HG02571 (cell line): ENCODE results near the gene MICAL2.
A peak's percentile ranks its signal among the peaks of the same experiment; 100 is the strongest.

Experiments
- ATAC-seq: cut with Tn5 transposase; IDR thresholded peaks from one replicate; pipeline ENCODE4 v1.9.1; 2021; ENCODE audit warnings: mild to moderate bottlenecking, moderate library complexity; ENCODE audit not compliant: unreplicated experiment

Gene MICAL2

DNA sequence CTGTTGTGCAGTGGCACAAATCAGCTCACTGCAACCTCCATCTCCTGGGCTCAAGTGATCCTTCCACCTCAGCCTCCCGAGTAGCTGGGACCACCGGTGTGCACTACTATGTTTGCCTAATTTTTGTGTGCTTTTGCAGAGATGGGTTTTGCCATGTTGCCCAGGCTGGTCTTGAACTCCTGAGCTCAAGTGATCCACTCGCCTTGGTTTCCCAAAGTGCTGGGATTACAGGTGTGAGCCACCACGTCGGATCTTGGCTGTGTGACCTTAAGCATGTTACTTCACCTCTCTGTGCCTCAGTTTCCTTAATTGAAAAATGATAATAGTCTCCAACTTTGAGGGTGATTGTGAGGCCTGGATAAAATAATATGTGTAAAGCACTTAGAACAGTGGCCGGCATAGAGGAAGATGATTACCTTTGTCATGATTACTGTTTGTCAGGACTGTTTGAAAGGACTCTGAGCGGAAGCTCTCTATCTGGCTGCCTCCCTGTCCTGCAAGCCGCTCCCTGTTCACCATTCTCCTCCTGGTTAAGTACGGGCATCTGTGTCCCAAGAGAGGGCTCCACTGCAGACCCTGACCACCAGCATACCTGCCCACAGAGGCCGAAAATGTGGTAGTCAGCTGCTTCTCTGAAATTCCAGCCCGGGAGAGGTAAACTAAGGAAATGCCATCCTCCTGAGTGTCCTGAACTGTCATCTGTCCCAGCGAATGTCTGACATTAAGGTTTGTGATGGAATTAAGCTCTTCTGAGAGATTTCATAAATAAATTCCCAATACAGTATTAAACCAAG is 73.6 kb downstream of the MICAL2 start:
- ATAC-seq: no peak

- ATAC-seq: no peak
These were observed 74.3 kb downstream of the MICAL2 start for GRCh38 chr11:12184699-12185098.

- ATAC-seq: no peak
These were observed 74.8 kb downstream of the MICAL2 start for GRCh38 chr11:12185106-12185690.

DNA sequence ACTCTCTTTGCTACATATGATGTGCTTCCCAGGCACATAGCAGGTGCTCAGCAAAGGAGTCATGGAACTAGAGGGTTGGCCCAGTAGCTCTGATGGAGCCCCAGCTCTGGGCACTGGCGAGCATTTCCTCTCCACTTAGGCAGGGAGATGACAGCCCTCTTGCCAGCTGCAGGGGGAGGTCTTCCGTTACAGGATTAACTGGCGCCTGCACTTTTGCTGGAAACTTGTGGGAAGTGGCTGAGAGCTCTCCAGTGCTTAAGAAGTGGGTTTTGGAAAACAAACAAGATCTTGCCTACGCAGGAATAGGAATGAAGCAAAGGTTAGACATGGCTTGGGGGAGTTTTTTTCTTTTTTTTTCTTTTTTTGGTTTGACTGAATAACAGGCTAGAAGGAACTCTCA is 75.5 kb downstream of the MICAL2 start:
- ATAC-seq: no peak

DNA sequence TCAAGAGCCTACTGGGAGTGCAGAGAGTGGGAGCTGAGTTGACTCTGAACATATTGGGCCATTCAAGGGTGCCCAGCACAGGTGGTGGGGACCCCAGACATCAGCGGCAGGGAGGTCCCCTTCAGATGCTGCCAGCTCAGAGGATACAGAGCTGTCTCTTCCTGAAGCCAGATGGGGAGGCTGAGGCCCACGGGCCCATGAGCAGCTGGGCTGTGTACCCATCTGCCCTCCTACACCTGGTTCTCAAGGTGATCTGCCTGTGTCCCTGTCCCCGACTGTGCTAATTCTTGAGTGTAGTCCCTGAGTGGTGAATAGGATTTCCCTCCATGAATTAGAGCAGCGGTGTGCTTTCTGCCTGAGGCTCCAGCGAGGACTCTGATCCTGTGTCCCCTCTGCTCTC is 76.3 kb downstream of the MICAL2 start:
- no peak for ATAC-seq

DNA sequence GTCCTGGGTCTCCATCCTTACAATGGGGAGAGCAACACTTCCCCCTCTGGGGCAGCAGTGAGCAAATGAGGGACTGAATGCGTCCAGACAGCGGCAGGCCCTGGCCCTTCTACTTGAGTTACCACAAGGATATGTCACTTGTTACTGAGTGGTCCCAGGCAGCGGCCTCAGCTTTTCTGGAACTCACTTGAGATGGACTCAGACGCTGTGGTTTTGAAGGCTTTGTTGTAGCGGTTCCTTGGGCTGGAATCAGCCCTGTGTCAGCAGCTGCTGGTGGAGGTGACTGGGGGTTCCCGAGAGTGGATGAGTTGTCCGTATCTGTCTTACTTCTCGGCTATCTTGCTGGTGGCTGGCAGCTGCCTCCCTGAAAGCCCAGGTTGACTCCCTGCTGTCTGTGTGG is 77.0 kb downstream of the MICAL2 start:
- no peak for ATAC-seq

DNA sequence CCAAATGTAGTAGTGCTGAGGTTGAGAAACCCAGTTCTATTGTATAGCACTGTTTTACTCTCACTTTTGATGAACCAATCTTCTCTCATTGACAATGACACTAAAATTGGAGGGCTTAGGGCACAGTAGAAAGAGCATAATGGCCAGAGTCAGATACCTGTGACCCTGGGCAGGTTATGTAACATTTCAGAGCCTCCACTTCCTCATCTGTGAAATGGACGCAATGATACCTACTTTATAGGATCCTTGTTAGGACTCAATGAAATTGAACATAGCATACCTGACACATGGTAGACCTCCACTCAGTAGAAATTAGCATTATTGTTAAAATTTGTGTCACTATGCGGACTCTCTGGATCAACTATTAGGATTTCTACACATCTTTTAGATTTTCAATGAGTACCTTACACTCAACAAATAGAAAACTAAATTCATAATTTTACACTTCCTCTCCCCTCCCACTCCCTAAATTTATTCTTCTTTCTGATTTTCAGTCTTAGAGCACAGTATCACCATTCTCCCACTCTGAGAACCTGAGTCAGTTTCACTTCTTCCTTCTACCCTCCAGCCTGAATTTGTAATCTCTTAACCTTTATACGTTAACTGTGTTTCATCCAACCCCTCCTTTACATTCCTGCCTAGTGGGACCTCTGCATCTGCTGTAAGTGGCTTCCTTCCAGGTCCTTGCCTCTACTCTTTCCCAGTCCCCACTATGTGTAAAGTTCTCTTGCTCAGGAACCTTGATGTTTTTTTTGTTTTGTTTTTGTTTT is 78.3 kb downstream of the MICAL2 start:
- peak; percentile 80 for ATAC-seq

GRCh38 chr11:12189543-12190235 is 79.3 kb downstream of the MICAL2 start:
- no peak for ATAC-seq

DNA sequence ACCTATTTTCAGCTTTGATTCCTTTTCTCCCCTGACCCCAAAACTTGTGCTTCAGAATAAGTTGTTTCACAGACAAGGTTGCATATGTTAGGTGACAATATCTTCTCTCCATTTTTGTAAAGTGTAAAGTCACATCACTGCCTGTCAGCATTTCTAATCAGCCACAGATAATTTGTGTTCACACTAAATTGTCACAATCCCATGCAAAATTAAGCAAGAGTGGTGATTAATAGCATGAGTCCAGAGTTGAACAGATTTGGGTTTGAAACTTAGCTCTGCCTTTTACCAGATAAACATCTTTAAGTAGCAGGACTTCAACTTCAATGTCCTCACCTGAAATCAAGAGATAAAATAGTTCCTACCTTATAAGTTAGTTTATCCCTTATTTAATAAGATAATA is 80.1 kb downstream of the MICAL2 start:
- no peak for ATAC-seq

DNA sequence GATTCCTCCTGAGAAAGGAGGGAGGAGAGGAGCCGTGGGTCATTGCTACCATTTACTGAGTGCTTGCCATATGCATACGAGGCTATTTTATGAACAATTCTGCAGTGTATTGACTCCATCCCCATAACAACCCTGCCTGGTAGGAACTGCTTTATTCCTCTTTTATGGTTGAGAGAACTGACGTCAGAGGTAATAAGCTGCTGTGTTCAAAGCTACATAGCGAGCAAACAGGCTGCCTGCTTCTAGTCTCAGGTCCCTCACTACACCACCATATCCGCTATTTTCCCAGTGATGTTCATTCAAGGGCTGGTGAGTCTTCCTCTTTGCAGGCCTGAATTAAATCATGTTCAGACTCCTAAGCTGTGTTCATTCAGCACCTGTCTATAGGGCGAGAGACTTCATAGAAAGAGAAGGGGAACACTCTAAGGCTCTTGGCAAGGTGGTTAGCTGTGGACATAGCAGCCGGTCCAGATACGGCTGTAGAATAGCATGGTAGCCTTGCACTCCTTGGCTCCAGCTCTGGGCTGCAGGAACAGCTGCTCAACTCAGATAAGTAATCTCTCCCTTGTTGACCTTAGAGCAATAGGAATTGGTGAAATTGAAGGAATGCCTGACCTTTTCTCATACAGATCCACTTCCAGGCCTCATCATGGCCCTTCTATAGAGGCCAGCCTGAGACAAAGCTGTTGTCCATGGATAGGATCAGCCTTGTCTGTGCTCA is 82.6 kb downstream of the MICAL2 start:
- ATAC-seq: no peak

- no peak for ATAC-seq
These were observed 83.3 kb downstream of the MICAL2 start for GRCh38 chr11:12193515-12194336.

DNA sequence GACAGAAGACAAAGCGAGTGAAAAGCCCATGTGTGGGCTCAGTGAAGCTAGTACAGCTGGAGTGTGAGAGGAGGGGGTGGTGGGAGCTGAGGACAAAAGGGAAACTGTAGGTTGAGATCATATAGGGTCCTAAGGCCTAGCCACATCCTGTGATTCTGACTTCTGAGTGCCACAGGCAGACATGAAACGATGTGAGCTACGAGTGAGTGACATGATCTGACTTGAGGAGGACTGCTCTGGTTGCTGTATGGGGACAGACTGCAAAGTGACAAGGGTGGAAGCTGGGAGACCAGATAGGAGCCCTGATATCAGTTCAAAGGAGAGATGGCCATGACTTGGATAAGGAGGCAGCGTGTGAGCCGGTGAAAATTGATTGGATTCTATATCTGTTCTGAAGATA is 85.4 kb downstream of the MICAL2 start:
- ATAC-seq: no peak

DNA sequence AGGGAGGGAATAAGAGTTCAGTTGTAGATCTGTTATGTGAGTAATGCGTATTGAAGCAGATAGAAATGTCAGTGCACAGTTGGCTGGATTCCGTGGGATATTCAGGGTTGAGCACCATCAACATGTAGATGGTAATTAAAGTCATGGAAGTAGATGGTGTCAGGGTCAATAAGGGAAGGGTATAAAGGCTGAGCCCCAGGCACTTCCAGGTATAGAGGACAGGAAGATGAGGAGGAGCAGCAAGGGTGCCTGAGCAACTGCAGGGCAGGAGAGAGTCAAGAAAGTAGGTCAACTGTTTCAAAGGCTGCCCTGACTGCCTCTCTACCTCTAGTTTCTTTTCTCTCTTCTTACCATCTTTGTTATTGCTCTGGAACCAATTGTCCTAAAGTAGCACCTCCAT is 85.9 kb downstream of the MICAL2 start:
- no peak for ATAC-seq

GRCh38 chr11:12196872-12197271 is 86.5 kb downstream of the MICAL2 start:
- ATAC-seq: no peak

DNA sequence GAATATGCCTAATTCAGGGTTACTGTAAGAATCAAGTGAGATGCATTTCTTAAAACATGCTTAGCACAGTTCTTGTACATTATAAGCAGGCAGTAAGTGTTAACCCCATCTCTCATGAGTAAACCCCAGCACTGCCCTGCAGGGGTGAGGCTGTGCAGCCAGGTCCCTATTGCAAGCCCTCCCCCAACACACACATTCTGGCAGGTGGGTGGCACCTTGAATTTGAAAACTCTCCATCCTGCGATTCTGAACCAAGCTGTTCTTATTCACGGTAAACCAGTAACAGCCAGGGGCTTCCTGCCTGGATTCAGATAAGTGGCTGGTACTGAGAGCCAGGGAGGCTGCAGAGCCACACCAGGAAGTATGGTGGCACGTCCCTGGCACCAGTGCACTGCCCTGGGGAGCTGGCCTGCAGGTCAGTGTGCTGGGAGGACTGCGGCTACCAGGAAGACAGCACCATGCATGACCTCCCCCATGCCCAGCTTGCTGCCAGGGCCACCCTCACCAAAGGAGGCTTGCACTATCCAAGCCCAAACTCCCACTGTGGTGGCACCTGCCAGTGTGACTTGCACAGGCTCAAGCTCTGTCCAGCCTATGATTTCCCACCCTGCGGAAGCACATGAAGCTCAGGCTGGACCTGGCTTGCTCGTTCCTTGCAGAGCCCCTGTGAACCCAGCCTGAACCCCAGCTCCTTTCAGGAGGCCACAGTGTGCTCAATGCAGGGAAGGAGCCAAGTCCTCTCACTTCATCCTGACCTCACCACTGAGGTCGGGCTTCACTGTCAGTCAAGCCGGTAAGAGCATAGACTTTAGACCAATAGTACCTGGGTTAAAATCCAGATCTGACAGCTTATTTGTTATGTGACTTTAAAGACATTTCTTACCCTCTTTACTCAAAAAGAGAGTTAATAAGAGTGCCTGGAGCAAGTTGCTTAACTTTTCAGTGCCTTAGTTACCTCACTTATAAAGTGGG is 88.1 kb downstream of the MICAL2 start:
- ATAC-seq: no peak

DNA sequence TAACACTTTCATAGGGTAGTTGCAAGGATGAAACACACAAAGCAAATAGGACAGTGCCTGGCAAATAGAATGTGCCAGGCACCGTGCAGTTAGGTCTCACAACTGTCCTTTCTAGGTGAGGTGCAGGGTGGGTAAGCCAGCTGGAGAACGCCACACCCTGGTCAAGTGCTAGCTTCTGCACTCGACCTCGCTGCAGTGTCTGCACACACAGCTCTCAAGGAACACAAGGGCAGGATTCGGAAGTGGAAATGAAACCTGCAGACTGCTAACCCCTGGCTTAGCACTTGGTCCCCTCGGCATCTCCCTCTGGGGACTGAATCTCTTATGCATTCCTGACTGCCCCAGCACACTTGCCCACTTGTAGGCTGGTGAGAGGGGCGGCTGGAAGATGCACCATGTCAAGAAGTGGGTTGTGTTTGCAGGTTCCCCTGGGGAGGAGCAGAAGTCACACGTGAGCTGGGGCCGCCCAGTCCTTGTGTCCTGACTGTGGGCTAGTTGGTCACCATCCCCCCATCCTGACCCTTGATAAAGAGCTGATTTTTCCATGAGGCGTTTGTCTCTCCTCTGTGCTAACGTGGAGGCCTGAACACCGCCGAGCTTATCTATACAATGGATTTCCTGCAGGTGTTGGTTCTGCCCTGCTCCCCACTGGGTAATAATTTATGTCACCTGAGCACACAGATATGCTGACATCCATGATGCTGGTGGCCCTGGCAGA is 89.0 kb downstream of the MICAL2 start:
- no peak for ATAC-seq

DNA sequence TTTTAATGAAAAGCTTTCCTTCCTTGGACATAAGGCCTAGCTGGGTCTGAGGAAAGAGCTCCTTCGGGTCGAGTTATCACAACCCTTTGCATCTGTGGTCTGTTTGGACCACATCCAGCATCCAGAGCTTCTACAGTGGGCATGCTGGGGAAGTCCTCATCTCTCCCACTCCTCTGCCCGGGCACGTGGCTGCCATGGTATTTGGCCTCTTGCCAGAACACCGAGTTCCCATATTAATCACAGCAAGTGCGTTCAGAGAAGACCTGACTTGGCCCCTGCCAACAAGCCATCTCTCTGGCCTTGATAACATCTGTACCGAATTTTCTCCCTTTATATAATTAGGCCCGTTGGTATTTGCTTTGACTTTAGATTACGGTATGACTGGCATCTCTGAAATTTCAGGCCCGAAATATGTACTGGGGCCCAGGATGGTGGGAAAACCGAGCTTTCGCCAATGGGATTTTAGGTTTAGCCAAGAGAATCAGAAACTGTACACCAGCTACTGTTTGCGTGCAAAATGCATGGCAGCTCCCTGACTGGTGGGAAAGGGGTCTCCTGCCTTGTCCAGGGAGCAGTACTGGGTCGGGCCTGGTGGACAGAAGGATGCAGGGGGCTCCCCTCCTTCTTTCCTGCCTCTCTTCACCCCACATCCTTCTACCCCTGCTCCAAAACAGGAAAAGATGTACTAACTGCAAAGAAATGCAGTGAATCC is 90.0 kb downstream of the MICAL2 start:
- ATAC-seq: no peak
